Osteocyte (in vitro differentiated cells): Measurements from ENCODE around the gene SERPINA12. TPM values are rescaled to one million over a fixed set of nuclear protein-coding genes. Genes with fewer than 3 reads are reported as not detected.
A peak's percentile ranks its signal among the peaks of the same experiment; 100 is the strongest.

Experiments
- DNase-seq: peaks from one replicate; pipeline ENCODE4 v3.0.0; 2021; ENCODE audit warnings: mixed read lengths; ENCODE audit not compliant: unreplicated experiment; ENCODE audit errors: extremely low spot score
- H3K27ac Mint-ChIP-seq: one replicate; pipeline ENCODE4 v1.8.0; 2021; ENCODE audit warnings: mild to moderate bottlenecking, mixed read lengths; ENCODE audit not compliant: unreplicated experiment
- H3K27me3 Mint-ChIP-seq: one replicate; pipeline ENCODE4 v1.8.0; 2021; ENCODE audit warnings: mixed read lengths; ENCODE audit not compliant: unreplicated experiment
- H3K36me3 Mint-ChIP-seq: one replicate; pipeline ENCODE4 v1.8.0; 2021; ENCODE audit warnings: mixed read lengths; ENCODE audit not compliant: unreplicated experiment
- H3K4me1 Mint-ChIP-seq: one replicate; pipeline ENCODE4 v1.8.0; 2021; ENCODE audit warnings: mixed read lengths; ENCODE audit not compliant: unreplicated experiment
- H3K4me3 Mint-ChIP-seq: one replicate; pipeline ENCODE4 v1.8.0; 2021; ENCODE audit warnings: mild to moderate bottlenecking, moderate library complexity, mixed read lengths; ENCODE audit not compliant: unreplicated experiment
- H3K9me3 Mint-ChIP-seq: one replicate; pipeline ENCODE4 v1.8.0; 2021; ENCODE audit warnings: mixed read lengths; ENCODE audit not compliant: unreplicated experiment
- total RNA-seq: library from RNA; stranded (reverse); gene quantifications from 2 replicates; pipeline ENCODE4 v1.2.1, GENCODE V29; 2021
- TF ChIP-seq, protein P1 (sequence below): fragments of 200-600 bp; sonication (generic); IDR thresholded peaks from 2 replicates; pipeline ENCODE4 v1.5.0; 2021; ENCODE audit warnings: antibody characterized with exemption, mild to moderate bottlenecking, moderate library complexity

Gene SERPINA12
- total RNA-seq, 1 donor from 2014 or later, result not detected

- Mint-ChIP-seq H3K4me3 (no peak overlapping the region), H3K27me3 (no peaks in the 10 kb centered on the region), H3K4me1 (peaks cover 14% of the 10 kb centered on the region), H3K36me3 (no peaks in the 10 kb centered on the region), H3K9me3 (peaks cover 11% of the 10 kb centered on the region), H3K27ac (no peak overlapping the region)
- peak; percentile 80 for DNase-seq
- TF ChIP-seq, protein P1, sequence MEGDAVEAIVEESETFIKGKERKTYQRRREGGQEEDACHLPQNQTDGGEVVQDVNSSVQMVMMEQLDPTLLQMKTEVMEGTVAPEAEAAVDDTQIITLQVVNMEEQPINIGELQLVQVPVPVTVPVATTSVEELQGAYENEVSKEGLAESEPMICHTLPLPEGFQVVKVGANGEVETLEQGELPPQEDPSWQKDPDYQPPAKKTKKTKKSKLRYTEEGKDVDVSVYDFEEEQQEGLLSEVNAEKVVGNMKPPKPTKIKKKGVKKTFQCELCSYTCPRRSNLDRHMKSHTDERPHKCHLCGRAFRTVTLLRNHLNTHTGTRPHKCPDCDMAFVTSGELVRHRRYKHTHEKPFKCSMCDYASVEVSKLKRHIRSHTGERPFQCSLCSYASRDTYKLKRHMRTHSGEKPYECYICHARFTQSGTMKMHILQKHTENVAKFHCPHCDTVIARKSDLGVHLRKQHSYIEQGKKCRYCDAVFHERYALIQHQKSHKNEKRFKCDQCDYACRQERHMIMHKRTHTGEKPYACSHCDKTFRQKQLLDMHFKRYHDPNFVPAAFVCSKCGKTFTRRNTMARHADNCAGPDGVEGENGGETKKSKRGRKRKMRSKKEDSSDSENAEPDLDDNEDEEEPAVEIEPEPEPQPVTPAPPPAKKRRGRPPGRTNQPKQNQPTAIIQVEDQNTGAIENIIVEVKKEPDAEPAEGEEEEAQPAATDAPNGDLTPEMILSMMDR, result no peak
Measured at GRCh38 chr14:94542111-94542810, 33.0 kb upstream of the SERPINA12 start.

DNA sequence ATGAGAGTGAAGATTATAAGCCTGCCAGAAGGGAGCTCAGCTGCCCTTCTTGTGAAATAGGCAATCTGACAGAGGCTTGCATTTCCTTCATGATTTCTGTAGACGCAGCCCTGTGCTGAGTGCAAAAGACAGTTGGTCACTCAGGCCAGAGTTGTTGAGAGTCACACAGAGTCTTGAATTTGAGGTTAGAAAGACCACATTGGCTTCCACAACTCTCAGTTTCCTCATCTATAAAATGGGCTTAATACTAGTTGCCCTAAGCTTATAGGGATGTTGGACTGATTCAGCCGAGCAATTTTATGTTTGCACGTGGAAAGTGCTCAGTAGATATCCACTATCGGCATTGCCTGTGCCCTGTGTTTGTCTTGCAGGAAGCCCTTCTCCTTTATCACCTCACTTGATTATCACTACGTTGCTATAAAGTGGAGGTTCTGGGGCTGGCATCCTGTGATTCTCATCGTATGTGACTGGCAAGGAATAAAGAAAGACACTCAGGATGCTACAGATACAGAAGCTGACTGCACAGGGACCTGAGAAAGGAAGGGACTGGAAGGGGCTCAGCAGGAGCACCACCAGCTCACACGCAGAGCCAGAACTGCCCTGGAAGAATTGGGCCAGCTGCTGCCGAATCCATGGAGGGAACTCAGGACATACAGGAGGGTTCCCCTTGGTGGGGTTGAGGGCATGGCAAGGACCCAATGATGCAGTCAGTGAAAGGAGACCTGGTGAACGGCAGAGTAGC is 32.1 kb upstream of the SERPINA12 start:
- Mint-ChIP-seq H3K27me3 (no peaks in the 10 kb centered on the region), H3K36me3 (no peaks in the 10 kb centered on the region), H3K4me1 (peaks cover 14% of the 10 kb centered on the region), H3K27ac (no peak overlapping the region), H3K4me3 (no peak overlapping the region), H3K9me3 (peaks cover 6% of the 10 kb centered on the region)
- TF ChIP-seq, protein P1, result no peak
- DNase-seq, result peak; percentile 64

DNA sequence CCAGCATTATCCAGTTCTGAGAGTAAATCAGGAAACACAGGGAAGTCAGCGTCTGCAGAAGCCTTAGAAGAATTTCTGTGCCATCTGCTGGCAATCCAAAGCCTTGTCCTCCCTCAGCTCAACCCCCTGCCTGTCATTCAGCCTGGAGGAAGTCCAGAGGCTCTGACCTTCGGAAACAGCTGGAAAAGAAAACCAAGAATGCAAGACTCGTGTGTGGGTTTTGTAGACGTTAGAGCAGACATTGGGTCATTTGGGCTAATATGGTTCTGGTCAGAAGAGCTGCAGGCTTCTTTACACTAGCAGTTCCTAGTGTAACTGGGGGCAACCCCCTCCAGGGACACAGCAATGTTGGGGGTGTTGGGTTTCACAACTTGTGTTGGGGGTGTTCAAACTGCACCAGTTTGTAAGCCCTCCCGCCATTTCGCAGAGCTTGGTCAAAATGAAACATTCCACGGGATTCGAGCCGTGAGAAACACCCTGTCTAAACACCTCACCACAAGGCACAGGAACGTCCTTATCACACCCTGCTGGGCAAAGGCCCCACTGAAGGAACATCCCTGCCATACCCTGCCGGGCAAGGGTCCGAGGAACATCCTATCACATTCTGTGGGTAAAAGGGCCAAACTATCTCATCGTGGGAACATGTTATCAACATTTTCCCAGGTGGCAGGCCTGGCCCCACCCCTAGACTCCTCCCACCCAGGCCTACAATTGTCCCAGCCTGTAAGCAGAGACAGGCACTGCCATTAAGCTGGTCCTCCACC is 30.9 kb upstream of the SERPINA12 start:
- H3K4me1 Mint-ChIP-seq, result peaks cover 14% of the 10 kb centered on the region
- no peaks in the 10 kb centered on the region for H3K36me3 Mint-ChIP-seq
- TF ChIP-seq, protein P1, result peak; percentile 50
- no peaks in the 10 kb centered on the region for H3K9me3 Mint-ChIP-seq
- H3K4me3 Mint-ChIP-seq, result no peak overlapping the region
- H3K27ac Mint-ChIP-seq, result peak overlapping the region; percentile 56
- H3K27me3 Mint-ChIP-seq, result no peaks in the 10 kb centered on the region
- DNase-seq, result peak; percentile 73

DNA sequence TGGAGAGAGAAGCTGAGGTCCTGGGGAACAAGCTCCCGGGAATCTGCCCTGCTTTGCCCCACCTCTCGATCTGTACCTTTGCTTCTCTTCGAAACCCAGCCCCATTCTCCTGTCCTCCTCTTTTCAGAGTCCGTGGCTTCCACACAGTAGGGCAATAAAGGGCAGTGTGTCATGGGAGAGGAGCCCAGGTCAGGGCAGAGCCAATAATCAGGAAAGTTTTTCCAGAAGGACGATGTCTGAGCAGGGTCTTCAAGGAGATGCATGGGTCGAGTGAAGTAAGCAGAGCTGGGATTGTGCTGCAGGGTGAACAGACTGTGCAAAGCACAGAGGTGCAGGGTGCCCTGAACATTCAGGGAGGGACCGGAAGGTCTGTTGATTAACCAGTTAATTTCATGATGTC is 29.9 kb upstream of the SERPINA12 start:
- no peak overlapping the region for H3K4me3 Mint-ChIP-seq
- no peaks in the 10 kb centered on the region for H3K36me3 Mint-ChIP-seq
- no peaks in the 10 kb centered on the region for H3K9me3 Mint-ChIP-seq
- peaks cover 14% of the 10 kb centered on the region for H3K4me1 Mint-ChIP-seq
- H3K27ac Mint-ChIP-seq, result no peak overlapping the region
- H3K27me3 Mint-ChIP-seq, result no peaks in the 10 kb centered on the region
- TF ChIP-seq, protein P1, result no peak
- peak; percentile 49 for DNase-seq
